ENCODE data around the gene EPHA6. TPM values are rescaled to one million over a fixed set of nuclear protein-coding genes. Genes with fewer than 3 reads are reported as not detected.

The EPHA6 gene
- total and polyA plus RNA-seq, 2 donors (not counting 1 experiment from before 2014, with no cell fraction given) = not detected

GRCh38 chr3:97687734-97688133 lies 873.3 kb downstream of the EPHA6 start:
- 40% methylated on average over 1 of the region's 2 CpGs for WGBS (ENCODE audit: insufficient coverage)
- Histone ChIP-seq H2AFZ (ENCODE audit: insufficient read depth, low read depth, low read length, poor library complexity, severe bottlenecking) (no peak overlapping the region), H3K9ac (ENCODE audit: low read length) (no peak overlapping the region), H3K36me3 (replicated peaks in 1 of 2; ENCODE audit: control extremely low read depth in 1 of 2, control insufficient read depth in 1 of 2, extremely low read depth in 1 of 2, insufficient read depth in 2 of 2, low read length in 1 of 2) (no peaks in the 10 kb centered on the region), H4K20me1 (ENCODE audit: control insufficient read depth, insufficient read depth, low read length, poor library complexity, severe bottlenecking) (no peaks in the 10 kb centered on the region), H3K27ac (ENCODE audit: low read length in 2 of 2) (no peak overlapping the region), H3K4me2 (replicated peaks; ENCODE audit: low read depth, low read length, poor library complexity, severe bottlenecking) (no peak overlapping the region), H3K9me3 (ENCODE audit: control extremely low read depth in 1 of 3, control insufficient read depth in 2 of 3, insufficient read depth in 1 of 3, low read length in 2 of 3) (no peaks in the 10 kb centered on the region), H3K27me3 (replicated peaks in 1 of 4; ENCODE audit: control extremely low read depth in 1 of 4, control insufficient read depth in 3 of 4, insufficient read depth in 4 of 4, low read length in 3 of 4) (no peaks in the 10 kb centered on the region), H3K79me2 (ENCODE audit: control insufficient read depth, insufficient read depth, low read length) (no peaks in the 10 kb centered on the region), H3K4me1 (ENCODE audit: control insufficient read depth in 2 of 2, insufficient read depth in 2 of 2, low read length in 2 of 2) (no peaks in the 10 kb centered on the region), H3K4me3 (ENCODE audit: control extremely low read depth in 1 of 5, extremely low read depth in 1 of 5, insufficient read depth in 1 of 5, low read depth in 2 of 5, low read length in 4 of 5) (no peak overlapping the region)
- H3K9me3 Mint-ChIP-seq (ENCODE audit: insufficient read depth) = no peaks in the 10 kb centered on the region
- no peak for ATAC-seq (ENCODE audit: low read depth)
- H3K27me3 Mint-ChIP-seq = no peaks in the 10 kb centered on the region
- intact Hi-C loops (cut with micrococcal nuclease) = no loop called here
- no peak overlapping the region for H3K4me3 Mint-ChIP-seq
- no peak for DNase-seq
- no peak for TF ChIP-seq CTCF (IDR thresholded peaks at IDR 0.05)
- TF ChIP-seq EZH2 (IDR thresholded peaks at IDR 0.05; ENCODE audit: borderline replicate concordance, insufficient read depth, low read depth, low read length, poor library complexity, severe bottlenecking) = no peak
- H3K4me1 Mint-ChIP-seq = no peaks in the 10 kb centered on the region
- CTCF ChIA-PET = no interaction called here
- POLR2A ChIA-PET = no interaction called here
- H3K27ac Mint-ChIP-seq = no peak overlapping the region

GRCh38 chr3:97689111-97689510 lies 874.7 kb downstream of the EPHA6 start:
- intact Hi-C loops (cut with micrococcal nuclease) = no loop called here
- TF ChIP-seq CTCF (IDR thresholded peaks at IDR 0.05) (no peak), EZH2 (IDR thresholded peaks at IDR 0.05; ENCODE audit: borderline replicate concordance, insufficient read depth, low read depth, low read length, poor library complexity, severe bottlenecking) (no peak)
- no peak for DNase-seq
- Mint-ChIP-seq H3K27ac (no peak overlapping the region), H3K4me3 (no peak overlapping the region), H3K4me1 (no peaks in the 10 kb centered on the region), H3K9me3 (ENCODE audit: insufficient read depth) (no peaks in the 10 kb centered on the region), H3K27me3 (peaks cover 2% of the 10 kb centered on the region)
- no peak for ATAC-seq (ENCODE audit: low read depth)
- Histone ChIP-seq H3K4me2 (replicated peaks; ENCODE audit: low read depth, low read length, poor library complexity, severe bottlenecking) (no peak overlapping the region), H3K27ac (ENCODE audit: low read length in 2 of 2) (no peak overlapping the region), H2AFZ (ENCODE audit: insufficient read depth, low read depth, low read length, poor library complexity, severe bottlenecking) (no peak overlapping the region), H3K79me2 (ENCODE audit: control insufficient read depth, insufficient read depth, low read length) (no peaks in the 10 kb centered on the region), H3K4me1 (ENCODE audit: control insufficient read depth in 2 of 2, insufficient read depth in 2 of 2, low read length in 2 of 2) (no peaks in the 10 kb centered on the region), H4K20me1 (ENCODE audit: control insufficient read depth, insufficient read depth, low read length, poor library complexity, severe bottlenecking) (no peaks in the 10 kb centered on the region), H3K9ac (ENCODE audit: low read length) (no peak overlapping the region), H3K27me3 (replicated peaks in 1 of 4; ENCODE audit: control extremely low read depth in 1 of 4, control insufficient read depth in 3 of 4, insufficient read depth in 4 of 4, low read length in 3 of 4) (no peaks in the 10 kb centered on the region), H3K36me3 (replicated peaks in 1 of 2; ENCODE audit: control extremely low read depth in 1 of 2, control insufficient read depth in 1 of 2, extremely low read depth in 1 of 2, insufficient read depth in 2 of 2, low read length in 1 of 2) (no peaks in the 10 kb centered on the region), H3K4me3 (ENCODE audit: control extremely low read depth in 1 of 5, extremely low read depth in 1 of 5, insufficient read depth in 1 of 5, low read depth in 2 of 5, low read length in 4 of 5) (no peak overlapping the region), H3K9me3 (ENCODE audit: control extremely low read depth in 1 of 3, control insufficient read depth in 2 of 3, insufficient read depth in 1 of 3, low read length in 2 of 3) (no peaks in the 10 kb centered on the region)
- ChIA-PET POLR2A (no interaction called here), CTCF (no interaction called here)
- 100% methylated on average over 1 of the region's 4 CpGs for WGBS (ENCODE audit: insufficient coverage)

Measured in B cell (primary cell).